AG10803 (cell line): Measurements from ENCODE around the gene CTBP2.

ENCODE experiments used
- DNase-seq: peaks from one replicate; pipeline ENCODE4 v3.0.0; 2010; ENCODE audit warnings: low read depth
- H3K4me3 ChIP-seq: 2 replicates; pipeline ENCODE4 v1.5.1; 2011; ENCODE audit warnings: mild to moderate bottlenecking, low read length, control low read depth
- TF ChIP-seq, protein P1 (sequence below): conservative IDR thresholded peaks from 2 replicates; pipeline ENCODE4 v1.5.1; 2011; ENCODE audit warnings: mild to moderate bottlenecking, low read length, control low read depth, inconsistent platforms

Gene CTBP2

GRCh38 chr10:125159932-125160855, at the start of gene CTBP2:
TSS of gene CTBP2 (minus strand) at chr10:125160563.
- TF ChIP-seq, protein P1, sequence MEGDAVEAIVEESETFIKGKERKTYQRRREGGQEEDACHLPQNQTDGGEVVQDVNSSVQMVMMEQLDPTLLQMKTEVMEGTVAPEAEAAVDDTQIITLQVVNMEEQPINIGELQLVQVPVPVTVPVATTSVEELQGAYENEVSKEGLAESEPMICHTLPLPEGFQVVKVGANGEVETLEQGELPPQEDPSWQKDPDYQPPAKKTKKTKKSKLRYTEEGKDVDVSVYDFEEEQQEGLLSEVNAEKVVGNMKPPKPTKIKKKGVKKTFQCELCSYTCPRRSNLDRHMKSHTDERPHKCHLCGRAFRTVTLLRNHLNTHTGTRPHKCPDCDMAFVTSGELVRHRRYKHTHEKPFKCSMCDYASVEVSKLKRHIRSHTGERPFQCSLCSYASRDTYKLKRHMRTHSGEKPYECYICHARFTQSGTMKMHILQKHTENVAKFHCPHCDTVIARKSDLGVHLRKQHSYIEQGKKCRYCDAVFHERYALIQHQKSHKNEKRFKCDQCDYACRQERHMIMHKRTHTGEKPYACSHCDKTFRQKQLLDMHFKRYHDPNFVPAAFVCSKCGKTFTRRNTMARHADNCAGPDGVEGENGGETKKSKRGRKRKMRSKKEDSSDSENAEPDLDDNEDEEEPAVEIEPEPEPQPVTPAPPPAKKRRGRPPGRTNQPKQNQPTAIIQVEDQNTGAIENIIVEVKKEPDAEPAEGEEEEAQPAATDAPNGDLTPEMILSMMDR: no peak
- DNase-seq: peak; percentile 44
- peak within 1 kb of the TSS; percentile 73 for H3K4me3 ChIP-seq

GRCh38 chr10:125209591-125210355, 49.4 kb upstream of the CTBP2 start:
- peak; percentile 49 for DNase-seq
- TF ChIP-seq, protein P1: no peak
- H3K4me3 ChIP-seq: peak overlapping the region; percentile 39

DNA sequence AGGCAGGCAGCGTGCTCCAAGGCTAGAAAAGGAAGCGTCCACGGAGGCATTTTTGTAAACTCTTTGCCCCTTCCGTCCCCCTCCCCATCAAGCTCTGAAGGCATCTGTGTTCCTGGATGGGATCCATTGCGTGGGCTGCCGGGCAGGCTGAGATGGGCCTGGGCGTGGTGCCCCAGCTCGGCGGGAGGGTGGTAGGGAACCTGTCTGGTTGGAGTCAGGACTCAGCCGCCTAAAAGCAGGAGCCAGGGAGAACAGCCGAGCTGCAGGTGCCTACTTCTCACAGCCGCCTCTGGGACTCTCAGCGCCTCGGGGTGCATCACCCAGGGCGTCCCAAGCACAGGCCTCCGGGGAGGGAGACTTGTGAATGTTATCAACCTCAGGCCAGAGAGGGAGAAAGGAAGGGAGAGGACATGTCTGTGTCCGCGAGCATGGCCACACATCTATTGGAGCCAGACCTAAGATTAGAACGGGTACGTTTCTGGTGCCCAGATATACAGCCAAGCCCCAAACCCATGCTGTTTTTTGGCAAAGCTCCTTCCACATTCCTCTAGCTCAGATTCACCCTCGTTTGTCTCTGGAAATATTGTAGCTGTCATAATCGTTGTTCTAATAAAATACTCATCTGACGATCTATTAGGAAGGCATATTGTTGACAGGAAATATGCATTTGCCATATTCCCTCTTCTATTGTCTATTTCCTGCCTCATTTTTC, 48.6 kb upstream of the CTBP2 start:
- TF ChIP-seq, protein P1: no peak
- peak overlapping the region; percentile 39 for H3K4me3 ChIP-seq
- DNase-seq: no peak

DNA sequence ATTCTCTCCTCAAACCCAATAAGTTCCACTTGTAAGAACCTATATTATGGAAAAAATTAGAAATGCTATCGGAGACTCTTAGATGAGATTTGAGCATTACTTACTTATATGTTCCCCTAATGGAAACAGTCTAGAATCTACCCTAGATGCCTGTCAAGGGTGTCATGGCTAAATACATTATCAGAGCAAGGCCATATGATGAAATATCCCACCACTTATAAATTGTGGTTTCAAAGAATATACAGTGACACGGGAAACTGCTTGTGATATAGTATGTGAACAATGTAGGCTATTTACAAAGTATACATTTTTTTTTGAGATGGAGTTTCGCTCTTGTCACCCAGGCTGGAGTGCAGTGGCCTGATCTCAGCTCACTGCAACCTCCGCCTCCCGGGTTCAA, 46.3 kb upstream of the CTBP2 start:
- TF ChIP-seq, protein P1: no peak
- DNase-seq: no peak
- no peak overlapping the region for H3K4me3 ChIP-seq

- H3K4me3 ChIP-seq: no peak overlapping the region
- DNase-seq: no peak
- TF ChIP-seq, protein P1: no peak
Measured at GRCh38 chr10:125205431-125205830, 45.1 kb upstream of the CTBP2 start.

DNA sequence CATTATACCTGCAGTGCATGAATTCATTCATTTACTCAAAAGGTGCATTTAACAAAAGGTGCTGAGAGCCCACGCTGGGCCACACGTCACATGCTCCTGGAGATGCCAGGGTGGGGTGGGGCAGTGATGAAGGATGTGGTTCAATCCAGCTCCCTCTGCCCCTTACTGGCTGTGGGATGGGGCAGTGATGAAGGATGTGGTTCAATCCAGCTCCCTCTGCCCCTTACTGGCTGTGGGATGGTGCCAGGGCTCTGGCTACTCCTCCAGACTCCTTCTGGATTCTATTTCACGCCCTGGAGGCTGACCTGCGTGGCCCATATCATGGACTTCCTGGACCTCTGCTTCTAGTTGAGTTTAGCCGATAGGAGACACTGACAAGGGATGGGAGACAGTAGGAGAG, 44.0 kb upstream of the CTBP2 start:
- no peak overlapping the region for H3K4me3 ChIP-seq
- no peak for DNase-seq
- TF ChIP-seq, protein P1: no peak
